Uterus (tissue), 4 donors: ENCODE data around the gene THAP4. TPM values are rescaled to one million over a fixed set of nuclear protein-coding genes. Genes with fewer than 3 reads are reported as not detected.
A peak's percentile ranks its signal among the peaks of the same experiment; 100 is the strongest.

Experiments
- DNase-seq, 2 donors: peaks; one replicate each; pipeline ENCODE4 v3.0.0-alpha.2; 2019 to 2020
- H3K27ac ChIP-seq, 2 donors: fragments of 200-600 bp; sonication (generic); 1 replicate in 1 of 2; 2 replicates in 1 of 2; pipeline ENCODE4 v1.5.1; 2016 to 2018
- H3K27me3 ChIP-seq, 2 donors: fragments of 200-600 bp; sonication (generic); one replicate each; pipeline ENCODE4 v1.5.1; 2018 to 2019; ENCODE audit warnings: control low read depth in 1 of 2
- H3K36me3 ChIP-seq, 2 donors: fragments of 200-600 bp; sonication (generic); one replicate each; pipeline ENCODE4 v1.5.1; 2019; ENCODE audit warnings: control low read depth in 1 of 2
- H3K4me1 ChIP-seq, 2 donors: fragments of 200-600 bp; sonication (generic); one replicate each; pipeline ENCODE4 v1.5.1; 2018 to 2019; ENCODE audit warnings: control low read depth in 1 of 2
- H3K4me3 ChIP-seq, 2 donors: fragments of 200-600 bp; sonication (generic); 1 replicate in 1 of 2; 2 replicates in 1 of 2; pipeline ENCODE4 v1.5.1; 2018 to 2019; ENCODE audit warnings: mild to moderate bottlenecking in 1 of 2
- H3K9me3 ChIP-seq, 2 donors: fragments of 200-600 bp; sonication (generic); one replicate each; pipeline ENCODE4 v1.5.1; 2019; ENCODE audit warnings: control low read depth in 1 of 2
- CTCF ChIP-seq, 4 experiments: fragments of 200-600 bp in 2 of 4; fragments of 450-650 bp in 2 of 4; sonication (generic) in 2 of 4; IDR thresholded peaks; one replicate each; pipeline ENCODE4 v1.5.1; 2016 to 2019; ENCODE audit warnings: antibody characterized with exemption in 4 of 4, mild to moderate bottlenecking in 2 of 4, moderate library complexity in 1 of 4
- POLR2A ChIP-seq, 2 donors: fragments of 450-650 bp; IDR thresholded peaks; one replicate each; pipeline ENCODE4 v1.6.1; 2016; ENCODE audit warnings: antibody characterized with exemption in 2 of 2, mild to moderate bottlenecking in 1 of 2, moderate library complexity in 1 of 2
- intact Hi-C: fragments of 100-400 bp; cut with DNase I; formaldehyde crosslinking; loops from one replicate; pipeline ENCODE4 v1.15.1; 2023; ENCODE audit warnings: low total_unique reads
- total RNA-seq, 4 donors: library from RNA; depleted of rRNA in 3 of 4; stranded (reverse); fragments of >200 nt in 3 of 4; gene quantifications; one replicate each; pipeline versions ENCODE4 v1.1.0 to v1.2.4, GENCODE V29; 2014 to 2023
- donor health status: DM: yes; HTN: yes; CAD: no.

The THAP4 gene
- 10 to 100 TPM; 21.2 to 42.7 (median 28.9) TPM for total RNA-seq

GRCh38 chr2:241637018-241637794, at the start of gene THAP4, which contains the start of gene ATG4B:
Gene THAP4, minus strand, starts transcription at chr2:241637158. Its CDS starts 141 bp downstream, at chr2:241637017.
Gene ATG4B, plus strand, starts transcription at chr2:241637693. Its CDS starts 22 bp downstream, at chr2:241637715.
- intact Hi-C loops, result no loop called here
- Histone ChIP-seq H3K9me3 (no peaks in the 10 kb centered on the region), H3K27me3 (no peaks in the 10 kb centered on the region), H3K4me3 (peak within 1 kb of the TSS; percentile 80 to 93), H3K36me3 (no peaks in the 10 kb centered on the region), H3K4me1 (peaks cover 7 to 13% of the 10 kb centered on the region in 2 donors), H3K27ac (peak within 1 kb of the TSS; percentile 98)
- TF ChIP-seq CTCF (IDR thresholded peaks at IDR 0.05) (peak in 1 of 4 experiments; percentile 11), POLR2A (IDR thresholded peaks at IDR 0.05) (peak in 1 of 2 donors; percentile 68)
- peak; percentile 73 to 84 for DNase-seq

- Histone ChIP-seq H3K27me3 (no peaks in the 10 kb centered on the region), H3K9me3 (no peaks in the 10 kb centered on the region), H3K4me1 (peaks cover 0 to 9% of the 10 kb centered on the region in 2 donors), H3K4me3 (peak overlapping the region; percentile 48 to 75), H3K27ac (peak overlapping the region; percentile 44 to 88), H3K36me3 (no peaks in the 10 kb centered on the region)
- intact Hi-C loops, result no loop called here
- peak in 1 of 2 donors; percentile 29 for DNase-seq
- TF ChIP-seq POLR2A (IDR thresholded peaks at IDR 0.05), result no peak
- no peak for TF ChIP-seq CTCF (IDR thresholded peaks at IDR 0.05)
Observed at GRCh38 chr2:241686324-241686649, 49.3 kb upstream of the THAP4 start.

- peak; percentile 68 to 81 for DNase-seq
- Histone ChIP-seq H3K4me1 (no peaks in the 10 kb centered on the region), H3K27me3 (no peaks in the 10 kb centered on the region), H3K9me3 (no peaks in the 10 kb centered on the region), H3K27ac (peak overlapping the region; percentile 58 to 77), H3K4me3 (no peak overlapping the region), H3K36me3 (no peaks in the 10 kb centered on the region)
- TF ChIP-seq CTCF (IDR thresholded peaks at IDR 0.05) (no peak), POLR2A (IDR thresholded peaks at IDR 0.05) (no peak)
- intact Hi-C loops, result no loop called here
Observed at GRCh38 chr2:241680827-241681599, 44.1 kb upstream of the THAP4 start.

- intact Hi-C loops, result no loop called here
- DNase-seq, result no peak
- Histone ChIP-seq H3K27me3 (no peaks in the 10 kb centered on the region), H3K4me3 (no peak overlapping the region), H3K9me3 (no peaks in the 10 kb centered on the region), H3K27ac (peak overlapping the region; percentile 58 to 77), H3K4me1 (no peaks in the 10 kb centered on the region), H3K36me3 (no peaks in the 10 kb centered on the region)
- no peak for TF ChIP-seq POLR2A (IDR thresholded peaks at IDR 0.05)
- no peak for TF ChIP-seq CTCF (IDR thresholded peaks at IDR 0.05)
Observed at GRCh38 chr2:241680044-241680443, 43.1 kb upstream of the THAP4 start.
